GM12878 (cell line): ENCODE results near the gene DGCR8.

ENCODE experiments used
- CTCF ChIP-seq, 3 experiments: IDR thresholded peaks in 2 of 3; conservative IDR thresholded peaks in 1 of 3; 2 replicates each; pipeline ENCODE4 v1.5.1; 2011; ENCODE audit warnings: low read depth in 3 of 3, low read length in 3 of 3, mild to moderate bottlenecking in 3 of 3, control low read depth in 2 of 3, moderate library complexity in 2 of 3, inconsistent platforms in 1 of 3, mixed read lengths in 1 of 3; ENCODE audit not compliant: control insufficient read depth in 2 of 3, insufficient read depth in 1 of 3; ENCODE audit errors: extremely low read depth in 1 of 3
- EP300 ChIP-seq, 2 experiments: fragments of 150-350 bp in 1 of 2; IDR thresholded peaks; 2 replicates each; pipeline ENCODE4 v1.6.1; 2011 to 2012; ENCODE audit warnings: low read depth in 2 of 2, low read length in 2 of 2, borderline replicate concordance in 1 of 2, improper control_type of control experiment in 1 of 2, inconsistent platforms in 1 of 2; ENCODE audit not compliant: control insufficient read depth in 1 of 2
- ESRRA ChIP-seq: IDR thresholded peaks from 2 replicates; pipeline ENCODE4 v1.6.1; 2012; ENCODE audit warnings: mild to moderate bottlenecking, low read length, improper control_type of control experiment
- NR2C1 ChIP-seq: fragments of 450-650 bp; IDR thresholded peaks from 2 replicates; pipeline ENCODE4 v1.6.1; 2017; ENCODE audit warnings: antibody characterized with exemption, mild to moderate bottlenecking, moderate library complexity
- NR2C2 ChIP-seq: IDR thresholded peaks from 2 replicates; pipeline ENCODE4 v1.6.1; 2011; ENCODE audit warnings: borderline replicate concordance, low read depth; ENCODE audit not compliant: control insufficient read depth, insufficient read length
- POLR2A ChIP-seq: IDR thresholded peaks from 2 replicates; pipeline ENCODE4 v1.6.1; 2011; ENCODE audit warnings: low read depth, mild to moderate bottlenecking, low read length
- POLR2AphosphoS5 ChIP-seq: IDR thresholded peaks from 2 replicates; pipeline ENCODE4 v1.6.1; 2011; ENCODE audit warnings: mild to moderate bottlenecking, low read length, inconsistent platforms
- SP1 ChIP-seq: IDR thresholded peaks from one replicate; pipeline ENCODE4 v1.6.1; 2011; ENCODE audit warnings: low read depth, low read length
- TAF1 ChIP-seq: IDR thresholded peaks from 2 replicates; pipeline ENCODE4 v1.6.1; 2011; ENCODE audit warnings: mild to moderate bottlenecking, low read depth, low read length, borderline replicate concordance
- ZBTB40 ChIP-seq: fragments of 450-650 bp; IDR thresholded peaks from 2 replicates; pipeline ENCODE4 v1.6.1; 2016; ENCODE audit warnings: mild to moderate bottlenecking, moderate library complexity, borderline replicate concordance
- ZNF24 ChIP-seq: fragments of 450-650 bp; IDR thresholded peaks from 2 replicates; pipeline ENCODE4 v1.6.1; 2017; ENCODE audit warnings: antibody characterized with exemption, mild to moderate bottlenecking
- TF ChIP-seq, protein P1 (sequence below): fragments of 450-650 bp; formaldehyde crosslinking; IDR thresholded peaks from 2 replicates; pipeline ENCODE4 v1.4.0; 2020; ENCODE audit warnings: mild to moderate bottlenecking, moderate library complexity
- TF ChIP-seq, protein P2 (sequence below): IDR thresholded peaks from 2 replicates; pipeline ENCODE4 v1.6.1; 2011; ENCODE audit warnings: low read depth, mild to moderate bottlenecking, low read length, moderate library complexity, borderline replicate concordance; ENCODE audit errors: extremely low read depth

GRCh38 chr22:20118300-20119020 is 38.4 kb downstream of the DGCR8 start:
- TF ChIP-seq NR2C2, result no peak
- TF ChIP-seq NR2C1, result no peak
- TF ChIP-seq ZNF24, result no peak
- no peak for TF ChIP-seq CTCF (IDR thresholded peaks at IDR 0.05 in 2 of 3, conservative IDR thresholded peaks at IDR 0.05 in 1 of 3; ENCODE audit: control insufficient read depth in 2 of 3, extremely low read depth in 1 of 3, insufficient read depth in 1 of 3, low read depth in 3 of 3, low read length in 3 of 3)
- TF ChIP-seq POLR2A, result no peak
- TF ChIP-seq EP300 (IDR thresholded peaks at IDR 0.05; ENCODE audit: borderline replicate concordance in 1 of 2, control insufficient read depth in 1 of 2, low read depth in 2 of 2, low read length in 2 of 2), result no peak
- TF ChIP-seq ESRRA, result no peak
- TF ChIP-seq POLR2AphosphoS5, result no peak; the same call in 1 of the 2 replicates
- no peak for TF ChIP-seq SP1
- TF ChIP-seq, protein P1, sequence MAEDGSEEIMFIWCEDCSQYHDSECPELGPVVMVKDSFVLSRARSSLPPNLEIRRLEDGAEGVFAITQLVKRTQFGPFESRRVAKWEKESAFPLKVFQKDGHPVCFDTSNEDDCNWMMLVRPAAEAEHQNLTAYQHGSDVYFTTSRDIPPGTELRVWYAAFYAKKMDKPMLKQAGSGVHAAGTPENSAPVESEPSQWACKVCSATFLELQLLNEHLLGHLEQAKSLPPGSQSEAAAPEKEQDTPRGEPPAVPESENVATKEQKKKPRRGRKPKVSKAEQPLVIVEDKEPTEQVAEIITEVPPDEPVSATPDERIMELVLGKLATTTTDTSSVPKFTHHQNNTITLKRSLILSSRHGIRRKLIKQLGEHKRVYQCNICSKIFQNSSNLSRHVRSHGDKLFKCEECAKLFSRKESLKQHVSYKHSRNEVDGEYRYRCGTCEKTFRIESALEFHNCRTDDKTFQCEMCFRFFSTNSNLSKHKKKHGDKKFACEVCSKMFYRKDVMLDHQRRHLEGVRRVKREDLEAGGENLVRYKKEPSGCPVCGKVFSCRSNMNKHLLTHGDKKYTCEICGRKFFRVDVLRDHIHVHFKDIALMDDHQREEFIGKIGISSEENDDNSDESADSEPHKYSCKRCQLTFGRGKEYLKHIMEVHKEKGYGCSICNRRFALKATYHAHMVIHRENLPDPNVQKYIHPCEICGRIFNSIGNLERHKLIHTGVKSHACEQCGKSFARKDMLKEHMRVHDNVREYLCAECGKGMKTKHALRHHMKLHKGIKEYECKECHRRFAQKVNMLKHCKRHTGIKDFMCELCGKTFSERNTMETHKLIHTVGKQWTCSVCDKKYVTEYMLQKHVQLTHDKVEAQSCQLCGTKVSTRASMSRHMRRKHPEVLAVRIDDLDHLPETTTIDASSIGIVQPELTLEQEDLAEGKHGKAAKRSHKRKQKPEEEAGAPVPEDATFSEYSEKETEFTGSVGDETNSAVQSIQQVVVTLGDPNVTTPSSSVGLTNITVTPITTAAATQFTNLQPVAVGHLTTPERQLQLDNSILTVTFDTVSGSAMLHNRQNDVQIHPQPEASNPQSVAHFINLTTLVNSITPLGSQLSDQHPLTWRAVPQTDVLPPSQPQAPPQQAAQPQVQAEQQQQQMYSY (CRISPR knock-in tag), result no peak
- TF ChIP-seq, protein P2, sequence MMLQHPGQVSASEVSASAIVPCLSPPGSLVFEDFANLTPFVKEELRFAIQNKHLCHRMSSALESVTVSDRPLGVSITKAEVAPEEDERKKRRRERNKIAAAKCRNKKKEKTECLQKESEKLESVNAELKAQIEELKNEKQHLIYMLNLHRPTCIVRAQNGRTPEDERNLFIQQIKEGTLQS, result no peak
- TF ChIP-seq ZBTB40, result no peak
- no peak for TF ChIP-seq TAF1
